PC-9 (cell line): ENCODE measurements around the gene TAF4. TPM values are rescaled to one million over a fixed set of nuclear protein-coding genes. Genes with fewer than 3 reads are reported as not detected.

Experiments used
- BruUV-seq: library from RNA; stranded (reverse); fragments of 400-500 nt; replicated peaks from 2 replicates; lab custom pipeline; 2021; lab: Mats Ljungman, UMichigan
- CTCF ChIA-PET: fragments of 300-600 bp; sonication (Branson Sonifier 250); formaldehyde crosslinking; loops from one replicate; lab custom pipeline; 2022; ENCODE audit warnings: antibody characterized with exemption; lab: Charles Lee
- POLR2A ChIA-PET: fragments of 300-600 bp; sonication (Branson Sonifier 250); formaldehyde crosslinking; loops from one replicate; lab custom pipeline; 2022; ENCODE audit warnings: antibody characterized with exemption; ENCODE audit not compliant: unreplicated experiment; lab: Charles Lee
- DNase-seq, 2 experiments: peaks; one replicate each; pipeline versions ENCODE4 v3.0.0 to v3.0.0-alpha.2; 2015 to 2022; ENCODE audit warnings: mixed read lengths in 1 of 2
- H2AFZ ChIP-seq: fragments of 200-600 bp; sonication (generic); 2 replicates; pipeline ENCODE4 v1.8.1; 2017; ENCODE audit warnings: antibody characterized with exemption
- H3F3A ChIP-seq: fragments of 200-600 bp; sonication (generic); 2 replicates; pipeline ENCODE4 v1.8.1; 2017; ENCODE audit warnings: antibody characterized with exemption, mild to moderate bottlenecking, low read depth; ENCODE audit not compliant: insufficient read depth
- H3K27ac ChIP-seq: fragments of 200-600 bp; sonication (generic); 2 replicates; pipeline ENCODE4 v1.6.1; 2016; ENCODE audit warnings: mixed run types
- H3K27me3 ChIP-seq: fragments of 200-600 bp; sonication (generic); 2 replicates; pipeline ENCODE4 v1.6.1; 2016; ENCODE audit warnings: low read depth, mixed run types; ENCODE audit not compliant: insufficient read depth
- H3K36me3 ChIP-seq: fragments of 200-600 bp; sonication (generic); 2 replicates; pipeline ENCODE4 v1.6.1; 2016; ENCODE audit warnings: low read depth, mixed run types
- H3K4me1 ChIP-seq: fragments of 200-600 bp; sonication (generic); replicated peaks from 2 replicates; pipeline ENCODE4 v1.6.1; 2016; ENCODE audit warnings: mixed run types; ENCODE audit not compliant: insufficient read depth
- H3K4me2 ChIP-seq: fragments of 200-600 bp; sonication (generic); 2 replicates; pipeline ENCODE4 v1.6.1; 2017; ENCODE audit warnings: mixed run types
- H3K4me3 ChIP-seq: fragments of 200-600 bp; sonication (generic); 2 replicates; pipeline ENCODE4 v1.6.1; 2016; ENCODE audit warnings: mixed run types
- H3K79me2 ChIP-seq: fragments of 200-600 bp; sonication (generic); 2 replicates; pipeline ENCODE4 v1.6.1; 2017; ENCODE audit warnings: low read depth, mixed run types
- H3K9me2 ChIP-seq: fragments of 200-600 bp; sonication (generic); 2 replicates; pipeline ENCODE4 v1.8.1; 2017; ENCODE audit warnings: mild to moderate bottlenecking; ENCODE audit not compliant: insufficient read depth
- H3K9me3 ChIP-seq: fragments of 200-600 bp; sonication (generic); 2 replicates; pipeline ENCODE4 v1.8.1; 2016; ENCODE audit warnings: low read depth; ENCODE audit not compliant: insufficient read depth
- H4K20me1 ChIP-seq: fragments of 200-600 bp; sonication (generic); 2 replicates; pipeline ENCODE4 v1.8.1; 2017; ENCODE audit not compliant: insufficient read depth
- CTCF ChIP-seq: fragments of 200-600 bp; sonication (generic); conservative IDR thresholded peaks from 2 replicates; pipeline ENCODE4 v1.6.1; 2017; ENCODE audit warnings: mixed run types, antibody characterized with exemption, mild to moderate bottlenecking, moderate library complexity
- EZH2 ChIP-seq: fragments of 200-600 bp; sonication (generic); IDR thresholded peaks from 2 replicates; pipeline ENCODE4 v1.8.0; 2017; ENCODE audit warnings: antibody characterized with exemption, low read depth
- intact Hi-C: fragments of 100-400 bp; cut with micrococcal nuclease; formaldehyde crosslinking; loops from one replicate; pipeline ENCODE4 v1.10.0; 2022; ENCODE audit not compliant: unreplicated experiment
- total RNA-seq: library from RNA; stranded (reverse); gene quantifications from 2 replicates; pipeline ENCODE4 v1.2.3, GENCODE V29; 2021

TAF4 gene
- total RNA-seq, 1 experiment from 2014 or later, result 32.5 TPM

DNA sequence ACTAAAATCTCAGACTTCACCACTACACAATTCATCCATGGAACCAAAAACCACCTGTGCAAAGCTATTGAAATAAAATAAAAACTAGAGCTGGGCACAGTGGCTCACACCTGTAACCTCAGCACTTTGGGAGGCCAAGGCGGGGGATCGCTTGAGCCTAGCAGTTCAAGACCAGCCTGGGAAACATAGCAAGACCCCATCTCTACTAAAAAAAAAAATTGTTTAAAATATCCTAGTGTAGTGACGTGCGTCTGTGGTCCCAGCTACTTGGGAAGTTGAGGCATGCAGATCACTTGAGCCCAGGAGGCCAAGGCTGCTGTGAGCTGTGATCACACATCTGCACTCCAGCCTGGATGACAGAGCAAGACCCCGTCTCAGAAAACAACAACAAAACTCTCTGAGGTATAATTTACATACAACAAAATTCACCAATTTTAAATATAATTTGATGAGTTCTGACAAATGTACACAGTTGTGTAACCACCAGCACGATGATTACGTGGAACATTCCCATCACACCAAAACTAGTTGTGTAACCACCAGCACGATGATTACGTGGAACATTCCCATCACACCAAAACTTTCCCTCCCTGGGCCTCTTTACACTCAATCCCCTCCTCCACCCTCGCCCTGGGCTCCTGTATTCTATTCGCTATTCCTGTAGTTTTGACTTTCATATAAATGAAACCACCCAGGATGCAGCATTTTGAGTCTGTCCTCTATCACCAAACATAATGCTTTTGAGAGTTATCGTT is 107.5 kb downstream of the TAF4 start:
- CTCF ChIA-PET, result no interaction called here
- intact Hi-C loops, result no loop called here
- H3K9me2 ChIP-seq, result no peaks in the 10 kb centered on the region

GRCh38 chr20:61956396-61957342 is 109.0 kb downstream of the TAF4 start:
- ChIA-PET POLR2A (no interaction called here), CTCF (no interaction called here)
- Histone ChIP-seq H2AFZ (no peak overlapping the region), H3K27ac (no peak overlapping the region), H3K4me1 (no peaks in the 10 kb centered on the region), H3K79me2 (no peaks in the 10 kb centered on the region), H3K36me3 (no peaks in the 10 kb centered on the region), H3K4me3 (no peak overlapping the region), H3K27me3 (peaks cover 87% of the 10 kb centered on the region), H4K20me1 (no peaks in the 10 kb centered on the region), H3K9me3 (no peaks in the 10 kb centered on the region), H3K9me2 (no peaks in the 10 kb centered on the region), H3K4me2 (no peak overlapping the region), H3F3A (no peaks in the 10 kb centered on the region)
- DNase-seq, result no peak
- no TSS peak for BruUV-seq
- intact Hi-C loops, result no loop called here
- TF ChIP-seq EZH2 (no peak), CTCF (no peak)

More for the DNA sequence above, 107.5 kb downstream of the TAF4 start:
- no peak overlapping the region for H3K4me3 ChIP-seq
- H3K9me3 ChIP-seq, result no peaks in the 10 kb centered on the region
- H3K36me3 ChIP-seq, result no peaks in the 10 kb centered on the region
- H3K4me2 ChIP-seq, result no peak overlapping the region
- no peaks in the 10 kb centered on the region for H3K4me1 ChIP-seq
- H3K27me3 ChIP-seq, result peaks cover 84% of the 10 kb centered on the region
- H3F3A ChIP-seq, result no peaks in the 10 kb centered on the region
- BruUV-seq, result no TSS peak
- H3K79me2 ChIP-seq, result no peaks in the 10 kb centered on the region
- POLR2A ChIA-PET, result no interaction called here
- TF ChIP-seq CTCF, result no peak
- no peak for TF ChIP-seq EZH2
- H3K27ac ChIP-seq, result no peak overlapping the region
- H2AFZ ChIP-seq, result no peak overlapping the region
- no peak for DNase-seq
- H4K20me1 ChIP-seq, result no peaks in the 10 kb centered on the region

DNA sequence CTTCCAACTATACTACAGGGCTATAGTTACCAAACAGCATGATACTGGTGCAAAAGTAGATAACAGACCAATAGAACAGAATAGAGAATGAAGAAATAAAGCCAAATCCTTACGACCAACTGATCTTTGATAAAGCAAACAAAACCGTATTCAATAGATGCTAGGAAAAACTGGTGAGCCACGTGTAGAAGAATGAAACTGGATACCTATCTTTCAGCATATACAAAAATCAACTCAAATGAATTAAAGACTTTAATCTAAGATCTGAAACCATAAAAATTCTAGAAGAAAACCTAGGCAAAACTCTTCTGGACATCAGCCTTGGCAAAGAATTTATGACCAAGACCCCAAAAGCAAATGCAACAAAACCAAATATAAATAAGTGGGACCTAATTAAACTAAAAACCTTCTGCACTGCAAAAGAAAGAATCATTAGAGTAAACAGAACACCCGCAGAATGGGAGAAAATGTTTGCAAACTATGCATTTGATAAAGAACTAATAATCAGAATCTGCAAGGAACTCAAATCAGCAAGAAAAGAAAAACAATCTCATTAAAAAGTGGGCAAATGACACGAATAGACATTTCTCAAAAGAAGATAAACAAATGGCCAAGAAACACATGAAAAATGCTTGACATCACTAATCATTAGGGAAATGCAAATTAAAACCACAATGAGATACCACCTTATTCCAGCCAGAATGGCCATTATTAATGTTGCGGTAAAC is 109.8 kb downstream of the TAF4 start:
- no TSS peak for BruUV-seq
- TF ChIP-seq CTCF (no peak), EZH2 (no peak)
- no peak overlapping the region for H3K4me3 ChIP-seq
- H3K9me2 ChIP-seq, result no peaks in the 10 kb centered on the region
- H3K36me3 ChIP-seq, result no peaks in the 10 kb centered on the region
- peaks cover 88% of the 10 kb centered on the region for H3K27me3 ChIP-seq
- H3K27ac ChIP-seq, result no peak overlapping the region
- no peaks in the 10 kb centered on the region for H4K20me1 ChIP-seq
- intact Hi-C loops, result no loop called here
- H3K9me3 ChIP-seq, result no peaks in the 10 kb centered on the region
- H3K79me2 ChIP-seq, result no peaks in the 10 kb centered on the region
- H3K4me1 ChIP-seq, result no peaks in the 10 kb centered on the region
- H3K4me2 ChIP-seq, result no peak overlapping the region
- ChIA-PET POLR2A (no interaction called here), CTCF (no interaction called here)
- no peaks in the 10 kb centered on the region for H3F3A ChIP-seq
- no peak overlapping the region for H2AFZ ChIP-seq
- no peak for DNase-seq
